Astrocyte (in vitro differentiated cells and primary cell): ENCODE results near the gene APRT. TPM values are rescaled to one million over a fixed set of nuclear protein-coding genes. Genes with fewer than 3 reads are reported as not detected.

ENCODE experiments used
- DNase-seq: peaks from one replicate; pipeline ENCODE4 v3.0.0-alpha.2; 2010; ENCODE audit warnings: low read depth
- FAIRE-seq: peaks from 2 replicates; lab custom pipeline; 2011; peaks lifted over from hg19 to GRCh38; lab: Jason Lieb, UNC
- H2AFZ ChIP-seq: 2 replicates; pipeline ENCODE4 v1.6.0; 2012; ENCODE audit warnings: low read depth, low read length, inconsistent platforms
- H3K27ac ChIP-seq: 2 replicates; pipeline ENCODE4 v1.5.1; 2011; ENCODE audit warnings: low read depth, low read length, inconsistent platforms
- H3K27me3 ChIP-seq: 2 replicates; pipeline ENCODE4 v1.6.0; 2011; ENCODE audit warnings: low read length, inconsistent platforms; ENCODE audit not compliant: insufficient read depth
- H3K36me3 ChIP-seq: 2 replicates; pipeline ENCODE4 v1.5.1; 2011; ENCODE audit warnings: low read length, inconsistent platforms; ENCODE audit not compliant: insufficient read depth
- H3K4me1 ChIP-seq: 2 replicates; pipeline ENCODE4 v1.5.1; 2011; ENCODE audit warnings: low read length, inconsistent platforms; ENCODE audit not compliant: insufficient read depth
- H3K4me2 ChIP-seq: 2 replicates; pipeline ENCODE4 v1.6.0; 2012; ENCODE audit warnings: low read length, inconsistent platforms
- H3K4me3 ChIP-seq: 2 replicates; pipeline ENCODE4 v1.5.1; 2011; ENCODE audit warnings: low read depth, mild to moderate bottlenecking, low read length, inconsistent platforms; ENCODE audit not compliant: insufficient read depth
- H3K79me2 ChIP-seq: 2 replicates; pipeline ENCODE4 v1.6.0; 2012; ENCODE audit warnings: mild to moderate bottlenecking, low read length, inconsistent platforms; ENCODE audit not compliant: insufficient read depth
- H3K9ac ChIP-seq: 2 replicates; pipeline ENCODE4 v1.6.0; 2012; ENCODE audit warnings: mild to moderate bottlenecking, low read length, inconsistent platforms
- H3K9me3 ChIP-seq: 2 replicates; pipeline ENCODE4 v1.5.1; 2012; ENCODE audit warnings: low read depth, mild to moderate bottlenecking, low read length, inconsistent platforms; ENCODE audit not compliant: insufficient read depth
- H4K20me1 ChIP-seq: 2 replicates; pipeline ENCODE4 v1.6.0; 2012; ENCODE audit warnings: low read length, inconsistent platforms; ENCODE audit not compliant: insufficient read depth
- H3K27ac Mint-ChIP-seq: one replicate; pipeline ENCODE4 v1.8.0; 2021; ENCODE audit warnings: mild to moderate bottlenecking, mixed read lengths; ENCODE audit not compliant: unreplicated experiment
- H3K27me3 Mint-ChIP-seq: one replicate; pipeline ENCODE4 v1.8.0; 2021; ENCODE audit warnings: low read depth, mixed read lengths; ENCODE audit not compliant: unreplicated experiment
- H3K36me3 Mint-ChIP-seq: one replicate; pipeline ENCODE4 v1.8.0; 2021; ENCODE audit warnings: low read depth, mixed read lengths; ENCODE audit not compliant: unreplicated experiment
- H3K4me1 Mint-ChIP-seq: one replicate; pipeline ENCODE4 v1.8.0; 2021; ENCODE audit warnings: low read depth, mixed read lengths; ENCODE audit not compliant: unreplicated experiment
- H3K4me3 Mint-ChIP-seq: one replicate; pipeline ENCODE4 v1.8.0; 2021; ENCODE audit warnings: mild to moderate bottlenecking, moderate library complexity, mixed read lengths; ENCODE audit not compliant: unreplicated experiment
- H3K9me3 Mint-ChIP-seq: one replicate; pipeline ENCODE4 v1.8.0; 2021; ENCODE audit warnings: mild to moderate bottlenecking, mixed read lengths; ENCODE audit not compliant: unreplicated experiment
- CTCF ChIP-seq: IDR thresholded peaks from 2 replicates; pipeline ENCODE4 v1.5.1; 2011; ENCODE audit warnings: low read depth, mild to moderate bottlenecking, inconsistent platforms, low read length, moderate library complexity; ENCODE audit not compliant: insufficient read depth
- EZH2 ChIP-seq: IDR thresholded peaks from 2 replicates; pipeline ENCODE4 v1.6.1; 2012; ENCODE audit warnings: mild to moderate bottlenecking, low read length, inconsistent platforms; ENCODE audit not compliant: insufficient read depth
- total RNA-seq: library from RNA; stranded (reverse); gene quantifications from 2 replicates; pipeline ENCODE4 v1.2.1, GENCODE V29; 2021

APRT gene
- total RNA-seq, 1 donor from 2014 or later = 132 TPM

- Histone ChIP-seq H3K4me1 (no peaks in the 10 kb centered on the region), H3K36me3 (no peaks in the 10 kb centered on the region), H2AFZ (no peak overlapping the region), H3K27me3 (no peaks in the 10 kb centered on the region), H3K4me3 (no peak overlapping the region), H3K79me2 (no peaks in the 10 kb centered on the region), H3K27ac (no peak overlapping the region), H3K9me3 (no peaks in the 10 kb centered on the region), H3K4me2 (no peak overlapping the region), H4K20me1 (peaks cover 15% of the 10 kb centered on the region), H3K9ac (no peak overlapping the region)
- DNase-seq (no peak), FAIRE-seq (no peak)
- H3K9me3 Mint-ChIP-seq = no peaks in the 10 kb centered on the region
- H3K27me3 Mint-ChIP-seq = no peaks in the 10 kb centered on the region
- H3K4me1 Mint-ChIP-seq = no peaks in the 10 kb centered on the region
- H3K4me3 Mint-ChIP-seq = no peak overlapping the region
- H3K27ac Mint-ChIP-seq = no peak overlapping the region
- peaks cover 16% of the 10 kb centered on the region for H3K36me3 Mint-ChIP-seq
- no peak for TF ChIP-seq CTCF
- TF ChIP-seq EZH2 = no peak
Measured at GRCh38 chr16:88839026-88839529, 27.4 kb upstream of the APRT start.

GRCh38 chr16:88838566-88838965 is 26.8 kb upstream of the APRT start:
- Histone ChIP-seq H3K27ac (no peak overlapping the region), H3K4me1 (no peaks in the 10 kb centered on the region), H3K4me2 (no peak overlapping the region), H3K9me3 (no peaks in the 10 kb centered on the region), H3K79me2 (no peaks in the 10 kb centered on the region), H4K20me1 (peaks cover 12% of the 10 kb centered on the region), H3K4me3 (no peak overlapping the region), H3K36me3 (no peaks in the 10 kb centered on the region), H2AFZ (no peak overlapping the region), H3K9ac (no peak overlapping the region), H3K27me3 (no peaks in the 10 kb centered on the region)
- Mint-ChIP-seq H3K4me3 (no peak overlapping the region), H3K4me1 (no peaks in the 10 kb centered on the region), H3K27ac (no peak overlapping the region), H3K36me3 (peaks cover 16% of the 10 kb centered on the region), H3K27me3 (no peaks in the 10 kb centered on the region), H3K9me3 (no peaks in the 10 kb centered on the region)
- DNase-seq = no peak
- no peak for TF ChIP-seq EZH2
- no peak for TF ChIP-seq CTCF
- FAIRE-seq = no peak

- H3K4me3 Mint-ChIP-seq = no peak overlapping the region
- Histone ChIP-seq H4K20me1 (peaks cover 4% of the 10 kb centered on the region), H2AFZ (no peak overlapping the region), H3K9ac (no peak overlapping the region), H3K9me3 (no peaks in the 10 kb centered on the region), H3K36me3 (no peaks in the 10 kb centered on the region), H3K4me3 (no peak overlapping the region), H3K4me2 (no peak overlapping the region), H3K79me2 (no peaks in the 10 kb centered on the region), H3K4me1 (no peaks in the 10 kb centered on the region), H3K27ac (no peak overlapping the region), H3K27me3 (no peaks in the 10 kb centered on the region)
- no peaks in the 10 kb centered on the region for H3K4me1 Mint-ChIP-seq
- no peaks in the 10 kb centered on the region for H3K27me3 Mint-ChIP-seq
- no peak for FAIRE-seq
- peaks cover 14% of the 10 kb centered on the region for H3K36me3 Mint-ChIP-seq
- DNase-seq = no peak
- no peaks in the 10 kb centered on the region for H3K9me3 Mint-ChIP-seq
- no peak overlapping the region for H3K27ac Mint-ChIP-seq
- TF ChIP-seq EZH2 (no peak), CTCF (no peak)
Measured at GRCh38 chr16:88837806-88838205, 26.1 kb upstream of the APRT start.
